Epithelial cell of proximal tubule (primary cell): ENCODE data around the gene KLHL29. TPM values are rescaled to one million over a fixed set of nuclear protein-coding genes. Genes with fewer than 3 reads are reported as not detected.

ENCODE experiments used
- DNase-seq: peaks from one replicate; pipeline ENCODE4 v3.0.0-alpha.2; 2011; ENCODE audit warnings: low read depth
- H3K4me3 ChIP-seq: 2 replicates; pipeline ENCODE4 v1.5.1; 2011; ENCODE audit warnings: low read depth, mild to moderate bottlenecking, low read length
- total RNA-seq: library from RNA; depleted of rRNA; stranded (reverse); fragments of >200 nt; gene quantifications from 2 replicates; pipeline ENCODE4 v1.2.3, GENCODE V29; 2015
- TF ChIP-seq, protein P1 (sequence below): conservative IDR thresholded peaks from 2 replicates; pipeline ENCODE4 v1.5.1; 2012; ENCODE audit warnings: low read depth, mild to moderate bottlenecking, low read length

KLHL29 gene
- total RNA-seq, 1 donor from 2014 or later, result 12.0 TPM

DNA sequence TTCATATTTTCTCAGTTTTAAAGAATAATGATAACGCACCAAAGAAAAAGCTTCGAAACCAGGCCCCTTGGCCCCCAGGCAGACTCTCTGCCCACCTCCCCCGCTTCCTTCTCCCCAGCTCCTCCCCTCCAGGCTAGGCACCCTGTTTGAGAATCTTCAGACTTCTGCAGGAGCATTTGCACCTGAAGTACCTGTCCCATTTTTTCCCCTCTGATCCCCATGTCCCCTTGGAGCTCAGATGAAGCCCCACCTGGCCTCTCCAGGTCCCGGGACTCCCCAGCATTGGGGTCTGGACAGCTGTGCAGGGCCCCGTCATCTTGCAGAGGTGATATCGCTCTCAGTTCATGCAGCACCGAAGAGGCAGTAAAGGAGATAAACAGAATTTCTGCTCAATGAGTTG, 35.5 kb upstream of the KLHL29 start:
- H3K4me3 ChIP-seq, result no peak overlapping the region
- TF ChIP-seq, protein P1, sequence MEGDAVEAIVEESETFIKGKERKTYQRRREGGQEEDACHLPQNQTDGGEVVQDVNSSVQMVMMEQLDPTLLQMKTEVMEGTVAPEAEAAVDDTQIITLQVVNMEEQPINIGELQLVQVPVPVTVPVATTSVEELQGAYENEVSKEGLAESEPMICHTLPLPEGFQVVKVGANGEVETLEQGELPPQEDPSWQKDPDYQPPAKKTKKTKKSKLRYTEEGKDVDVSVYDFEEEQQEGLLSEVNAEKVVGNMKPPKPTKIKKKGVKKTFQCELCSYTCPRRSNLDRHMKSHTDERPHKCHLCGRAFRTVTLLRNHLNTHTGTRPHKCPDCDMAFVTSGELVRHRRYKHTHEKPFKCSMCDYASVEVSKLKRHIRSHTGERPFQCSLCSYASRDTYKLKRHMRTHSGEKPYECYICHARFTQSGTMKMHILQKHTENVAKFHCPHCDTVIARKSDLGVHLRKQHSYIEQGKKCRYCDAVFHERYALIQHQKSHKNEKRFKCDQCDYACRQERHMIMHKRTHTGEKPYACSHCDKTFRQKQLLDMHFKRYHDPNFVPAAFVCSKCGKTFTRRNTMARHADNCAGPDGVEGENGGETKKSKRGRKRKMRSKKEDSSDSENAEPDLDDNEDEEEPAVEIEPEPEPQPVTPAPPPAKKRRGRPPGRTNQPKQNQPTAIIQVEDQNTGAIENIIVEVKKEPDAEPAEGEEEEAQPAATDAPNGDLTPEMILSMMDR, result no peak
- DNase-seq, result no peak

GRCh38 chr2:23350041-23350791, 34.8 kb upstream of the KLHL29 start:
- TF ChIP-seq, protein P1, result no peak
- no peak for DNase-seq
- no peak overlapping the region for H3K4me3 ChIP-seq

DNA sequence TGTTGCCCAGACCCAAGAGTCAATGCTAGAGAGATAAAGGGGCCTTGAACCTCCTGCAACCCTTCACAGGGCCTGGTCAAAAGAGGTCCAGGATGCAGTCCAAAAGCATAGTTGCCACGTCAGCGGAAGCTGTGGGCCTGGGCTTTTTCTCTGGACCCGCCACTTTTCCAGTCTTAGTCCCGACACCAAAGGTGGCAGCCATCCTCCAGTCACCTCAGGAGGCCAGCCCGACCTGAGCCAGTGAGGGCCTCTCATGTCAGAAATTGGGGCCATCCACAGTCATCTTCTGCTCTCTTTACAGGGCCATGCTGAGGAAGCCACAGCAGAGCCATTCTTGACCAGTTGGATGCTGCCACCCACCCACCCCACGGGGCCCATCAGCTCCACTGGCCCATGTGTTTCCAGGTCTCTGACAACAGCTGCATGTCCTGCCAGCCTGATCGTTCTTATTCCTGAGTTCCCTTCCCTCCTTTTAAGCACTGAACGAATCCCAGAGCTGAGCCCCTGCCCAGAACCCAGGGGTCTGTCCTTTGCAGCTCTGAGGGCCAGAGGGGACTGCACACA, 34.1 kb upstream of the KLHL29 start:
- H3K4me3 ChIP-seq, result no peak overlapping the region
- no peak for DNase-seq
- TF ChIP-seq, protein P1, result no peak

- no peak overlapping the region for H3K4me3 ChIP-seq
- TF ChIP-seq, protein P1, result peak; percentile 81
- DNase-seq, result no peak
These were observed 33.4 kb upstream of the KLHL29 start for GRCh38 chr2:23351388-23352141.

- no peak for DNase-seq
- TF ChIP-seq, protein P1, result no peak
- no peak overlapping the region for H3K4me3 ChIP-seq
These were observed 30.4 kb upstream of the KLHL29 start for GRCh38 chr2:23354554-23354953.

DNA sequence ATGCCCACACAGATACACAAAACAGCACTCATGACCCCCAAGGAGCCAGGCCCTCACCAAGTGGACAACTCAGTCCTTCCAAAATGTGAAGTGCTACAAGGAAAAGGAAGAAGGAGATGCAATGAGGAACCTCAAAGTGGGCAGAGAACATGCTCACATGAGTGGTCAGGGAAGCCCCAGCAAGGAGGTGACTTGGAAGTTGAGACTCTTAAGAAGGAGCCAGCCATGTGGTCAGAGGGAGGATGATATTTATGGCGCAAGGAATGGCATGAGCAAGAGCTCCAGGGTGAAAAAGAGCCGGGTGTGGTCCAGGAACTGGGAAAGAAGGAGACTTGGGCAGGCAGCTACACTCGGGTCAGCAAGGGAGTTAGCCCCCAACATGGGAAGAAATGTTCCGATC, 30.0 kb upstream of the KLHL29 start:
- H3K4me3 ChIP-seq, result no peak overlapping the region
- TF ChIP-seq, protein P1, result no peak
- no peak for DNase-seq

DNA sequence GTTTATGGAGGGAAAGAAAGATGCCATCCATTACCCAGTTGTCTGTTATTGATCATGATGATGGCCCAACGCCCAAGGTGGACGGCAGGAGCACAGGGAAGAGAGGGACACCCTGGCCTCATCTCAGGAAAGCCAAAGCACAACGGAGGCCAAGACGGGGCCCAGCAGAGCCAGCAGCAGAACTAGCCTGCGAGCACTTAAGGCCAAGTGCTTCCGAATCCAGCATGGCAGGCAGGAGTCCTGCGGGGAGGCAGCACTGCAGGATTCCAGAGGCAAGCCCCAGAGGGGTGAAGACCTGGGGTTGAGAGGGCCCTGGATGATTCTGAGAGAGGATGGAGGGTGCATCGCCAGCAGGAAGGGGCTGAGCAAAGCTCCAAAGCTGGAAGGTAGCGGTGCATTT, 28.3 kb upstream of the KLHL29 start:
- H3K4me3 ChIP-seq, result no peak overlapping the region
- TF ChIP-seq, protein P1, result no peak
- DNase-seq, result no peak
